Inflammatory macrophage (primary cell): ENCODE results near the gene MAP3K20.
"Not testable (repeated sequence)": the region's sequence is repeated elsewhere in the genome, so short reads cannot be mapped to it uniquely, and the experiment has no call there.

Source experiments
- DNase-seq, 2 donors: peaks; one replicate each; pipeline ENCODE4 v3.0.0-alpha.2; 2020 to 2022

Gene MAP3K20

GRCh38 chr2:173205375-173205774 is 129.7 kb downstream of the MAP3K20 start:
- no peak for DNase-seq

GRCh38 chr2:173207124-173207523 is 131.5 kb downstream of the MAP3K20 start:
- not testable (repeated sequence) for DNase-seq

DNA sequence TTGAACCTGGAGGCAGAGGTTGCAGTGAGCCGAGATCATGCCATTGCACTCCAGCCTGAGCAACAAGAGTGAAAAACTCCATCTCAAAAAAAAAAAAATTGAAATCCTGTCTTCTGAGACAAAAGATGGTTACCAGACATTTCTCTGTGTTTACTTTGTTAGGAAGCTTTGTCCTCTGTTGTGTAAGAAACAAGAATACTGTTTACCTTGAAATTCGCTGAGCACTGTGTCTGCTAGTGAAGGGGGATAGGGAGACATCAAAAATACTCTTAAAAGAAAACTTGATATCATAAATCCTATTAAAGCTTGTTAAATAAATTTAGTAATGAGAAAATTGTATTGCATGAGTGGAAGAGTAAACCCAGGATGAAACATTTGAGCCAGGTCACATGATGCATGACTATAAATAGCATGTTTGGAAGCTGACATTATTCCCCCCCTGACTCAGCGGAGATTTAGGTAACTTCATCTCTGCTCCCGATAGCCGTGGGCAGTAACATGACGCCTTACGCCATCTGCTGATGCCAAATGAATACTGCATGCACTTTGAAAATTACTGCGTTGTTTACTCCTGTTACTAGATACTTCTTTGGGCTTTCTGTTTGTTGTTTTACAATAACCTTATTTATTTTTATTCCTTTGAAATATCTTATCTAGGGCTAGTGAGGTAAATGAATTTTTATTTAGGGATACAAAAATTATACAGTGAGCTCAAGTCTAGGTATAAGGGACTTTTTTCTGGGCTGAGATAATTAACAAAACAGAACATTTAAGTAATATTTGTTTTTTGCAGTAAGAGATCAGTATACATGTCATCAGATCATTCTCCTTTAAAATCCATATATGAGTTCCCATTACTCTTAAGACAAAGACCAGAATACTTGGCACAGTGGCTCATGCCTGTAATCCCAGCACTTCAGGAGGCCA is 134.9 kb downstream of the MAP3K20 start:
- DNase-seq = peak; percentile 83 to 84

DNA sequence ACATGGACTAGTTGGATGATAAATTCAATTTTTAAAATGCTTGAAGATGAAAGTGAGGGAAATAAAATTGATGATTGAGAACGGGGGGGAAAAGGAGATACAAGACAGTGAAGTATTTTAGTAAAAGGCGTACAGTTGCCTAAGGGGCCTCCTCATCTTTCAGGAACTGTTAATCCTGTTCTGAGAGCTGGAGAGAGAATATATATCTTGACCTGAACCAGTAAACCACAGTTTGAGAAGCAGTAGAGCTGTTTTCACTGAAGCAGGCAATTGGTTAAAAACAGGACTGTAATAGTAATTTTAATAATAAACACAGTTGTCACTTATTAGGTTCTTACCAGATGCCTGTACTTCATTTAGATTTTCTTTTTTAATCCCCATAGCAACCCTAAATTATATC is 137.5 kb downstream of the MAP3K20 start:
- DNase-seq = no peak

DNA sequence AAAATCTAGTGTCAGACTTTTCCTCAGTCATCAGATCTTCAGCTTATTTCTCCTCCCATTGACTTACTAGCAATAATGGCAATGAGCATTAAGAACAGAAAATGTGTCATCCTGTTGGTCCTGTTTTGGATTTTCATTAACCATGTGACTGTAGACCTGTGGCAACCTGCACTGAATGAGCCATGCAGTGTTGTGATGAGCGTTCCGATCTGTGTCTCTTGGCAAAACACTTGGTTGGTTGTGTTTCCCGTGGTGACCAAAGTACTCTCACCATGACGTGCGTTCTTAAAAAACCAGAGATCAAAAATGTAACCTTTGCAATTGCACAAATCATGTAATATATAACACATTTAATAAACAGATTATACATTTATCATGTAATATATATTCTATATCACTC is 138.6 kb downstream of the MAP3K20 start:
- DNase-seq = no peak

GRCh38 chr2:173215316-173215715 is 139.7 kb downstream of the MAP3K20 start:
- no peak for DNase-seq

- DNase-seq = peak; percentile 73 to 88
These were observed 140.4 kb downstream of the MAP3K20 start for GRCh38 chr2:173216051-173216450.

- no peak for DNase-seq
These were observed 141.0 kb downstream of the MAP3K20 start for GRCh38 chr2:173216668-173217067.

DNA sequence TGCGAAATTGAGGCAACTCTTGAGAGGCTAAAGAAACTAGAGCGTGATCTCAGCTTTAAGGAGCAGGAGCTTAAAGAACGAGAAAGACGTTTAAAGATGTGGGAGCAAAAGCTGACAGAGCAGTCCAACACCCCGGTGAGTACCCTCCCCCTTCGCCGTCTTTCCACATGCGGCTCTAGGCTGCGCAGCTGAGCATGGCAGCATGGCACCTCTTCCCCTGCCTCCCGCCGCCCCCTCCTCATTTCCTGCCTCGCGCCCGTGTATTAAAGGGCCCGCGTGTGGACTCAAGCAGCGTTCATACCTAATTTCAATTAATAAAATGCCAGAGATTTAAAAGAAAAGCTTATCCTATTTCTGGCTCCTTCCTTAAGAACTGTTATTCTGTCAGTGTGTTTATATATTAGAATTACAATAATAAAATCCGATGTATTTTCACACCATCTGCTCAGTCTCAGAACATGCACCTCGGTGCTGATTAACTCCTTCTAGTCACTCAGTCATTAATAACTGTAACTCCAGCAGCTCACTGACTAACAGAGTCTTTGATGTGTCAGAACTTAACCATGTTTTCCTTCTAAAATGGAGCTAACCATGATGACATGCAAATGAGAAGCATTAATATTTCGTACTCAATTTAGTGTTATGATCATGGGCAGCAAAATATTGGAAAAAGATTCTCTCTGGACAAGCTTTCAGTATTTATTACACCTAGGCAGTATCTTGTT is 141.6 kb downstream of the MAP3K20 start:
- no peak for DNase-seq

GRCh38 chr2:173218326-173219056 is 142.8 kb downstream of the MAP3K20 start:
- DNase-seq = no peak

DNA sequence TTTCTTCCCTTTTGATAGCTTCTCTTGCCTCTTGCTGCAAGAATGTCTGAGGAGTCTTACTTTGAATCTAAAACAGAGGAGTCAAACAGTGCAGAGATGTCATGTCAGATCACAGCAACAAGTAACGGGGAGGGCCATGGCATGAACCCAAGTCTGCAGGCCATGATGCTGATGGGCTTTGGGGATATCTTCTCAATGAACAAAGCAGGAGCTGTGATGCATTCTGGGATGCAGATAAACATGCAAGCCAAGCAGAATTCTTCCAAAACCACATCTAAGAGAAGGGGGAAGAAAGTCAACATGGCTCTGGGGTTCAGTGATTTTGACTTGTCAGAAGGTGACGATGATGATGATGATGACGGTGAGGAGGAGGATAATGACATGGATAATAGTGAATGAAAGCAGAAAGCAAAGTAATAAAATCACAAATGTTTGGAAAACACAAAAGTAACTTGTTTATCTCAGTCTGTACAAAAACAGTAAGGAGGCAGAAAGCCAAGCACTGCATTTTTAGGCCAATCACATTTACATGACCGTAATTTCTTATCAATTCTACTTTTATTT is 145.6 kb downstream of the MAP3K20 start:
- no peak for DNase-seq

DNA sequence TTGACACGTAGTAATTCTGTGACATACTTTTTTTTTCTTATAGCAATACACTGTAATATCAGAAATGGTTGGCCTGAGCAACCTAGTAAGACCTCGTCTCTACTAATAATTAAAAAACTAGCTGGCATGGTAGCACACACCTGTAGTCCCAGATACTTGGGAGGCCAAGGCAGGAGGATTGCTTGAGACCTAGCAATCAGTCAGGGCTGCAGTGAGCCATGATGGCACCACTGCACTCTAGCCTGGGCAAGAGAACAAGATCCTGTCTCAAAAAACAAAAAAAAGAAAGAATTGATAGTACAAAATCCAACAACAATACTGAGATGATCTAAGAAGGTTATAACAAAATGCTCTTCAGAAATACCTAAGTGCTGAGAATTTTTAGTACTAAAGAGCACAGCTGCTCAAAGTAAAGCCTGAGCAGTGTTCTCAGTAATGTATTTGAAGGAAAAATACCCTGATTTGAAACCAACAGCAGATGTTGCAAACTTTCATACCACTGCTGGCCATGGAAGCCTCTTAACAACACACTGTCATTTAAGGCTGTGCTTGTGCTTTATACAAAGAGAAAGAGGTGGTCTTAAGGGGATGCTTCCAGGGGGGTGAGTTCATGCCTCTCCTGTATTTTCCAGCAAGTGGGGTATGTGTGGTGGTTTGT is 146.4 kb downstream of the MAP3K20 start:
- no peak for DNase-seq

DNA sequence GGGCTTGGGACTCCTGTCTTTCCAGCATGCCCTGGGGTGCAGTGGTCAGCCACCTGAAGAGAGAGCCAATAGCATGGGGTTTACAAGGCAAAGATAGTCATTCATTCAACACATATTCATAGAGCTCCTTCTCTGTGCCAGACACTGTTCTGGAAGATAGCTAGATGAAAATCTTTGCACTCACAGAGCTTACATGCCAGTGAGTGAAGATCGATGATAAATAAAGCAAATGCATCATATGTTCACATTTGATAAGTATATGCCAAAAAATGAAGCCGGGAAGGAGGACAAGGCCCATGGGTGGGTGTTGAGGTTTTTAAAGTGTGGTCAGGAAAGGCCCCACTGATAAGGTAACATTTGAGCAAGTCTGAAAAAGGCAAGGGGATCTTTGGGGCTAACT is 148.2 kb downstream of the MAP3K20 start:
- DNase-seq = no peak

- no peak for DNase-seq
These were observed 151.5 kb downstream of the MAP3K20 start for GRCh38 chr2:173226899-173227698.

DNA sequence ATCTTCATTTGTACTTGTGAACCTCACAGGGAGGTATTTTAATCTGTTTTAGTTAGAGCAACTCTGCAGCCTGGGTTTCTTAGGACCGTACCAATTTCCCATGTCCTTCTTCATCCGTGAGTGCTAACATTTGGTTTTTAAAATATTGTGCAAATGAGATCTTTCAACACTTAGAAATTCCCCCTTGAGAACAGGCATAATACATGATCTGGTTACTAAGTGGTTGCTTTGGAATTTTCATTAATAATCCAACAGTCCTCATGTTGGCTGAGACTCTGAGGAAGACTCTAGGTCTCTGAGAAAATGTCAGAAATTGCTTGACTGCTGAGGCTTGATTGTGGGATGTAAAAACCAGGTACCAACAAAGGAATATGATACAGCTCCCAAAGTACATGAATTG is 153.4 kb downstream of the MAP3K20 start:
- DNase-seq = no peak

DNA sequence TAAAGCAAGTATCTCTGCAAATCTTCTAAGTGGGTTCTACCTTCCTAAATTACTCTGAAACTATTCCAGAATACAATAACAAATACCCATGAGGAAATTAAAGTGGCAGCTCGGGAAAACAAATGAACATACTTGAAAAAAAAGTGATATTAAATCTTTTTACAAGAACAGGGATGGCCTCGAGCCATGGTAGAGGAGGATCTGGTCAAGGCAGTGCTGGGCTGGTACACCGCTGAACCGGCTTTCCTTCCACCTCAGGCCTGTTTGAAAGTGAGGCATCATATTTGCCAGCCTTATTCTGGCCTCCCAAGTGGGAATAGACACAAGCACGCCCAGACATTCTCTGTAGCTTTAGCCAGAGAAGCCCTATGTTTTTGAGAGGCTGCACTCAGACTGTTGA is 154.5 kb downstream of the MAP3K20 start:
- DNase-seq = no peak

GRCh38 chr2:173231042-173231441 is 155.4 kb downstream of the MAP3K20 start:
- no peak for DNase-seq

GRCh38 chr2:173231465-173231864 is 155.8 kb downstream of the MAP3K20 start:
- DNase-seq = no peak

GRCh38 chr2:173232956-173233744 is 157.5 kb downstream of the MAP3K20 start:
- no peak for DNase-seq
